CD14-positive monocyte (primary cell): ENCODE measurements around the gene CRACDL. TPM values are rescaled to one million over a fixed set of nuclear protein-coding genes. Genes with fewer than 3 reads are reported as not detected.

ENCODE experiments used
- DNase-seq, 3 donors: peaks; one replicate each; pipeline ENCODE4 v3.0.0-alpha.2; 2011 to 2022
- H2AFZ ChIP-seq: 2 replicates; pipeline ENCODE4 v1.6.0; 2012; ENCODE audit warnings: mild to moderate bottlenecking, low read depth, low read length, inconsistent platforms; ENCODE audit not compliant: insufficient read depth, poor library complexity, severe bottlenecking
- H3K27ac ChIP-seq, 2 donors: 1 replicate in 1 of 2; 2 replicates in 1 of 2; pipeline ENCODE4 v1.5.1; 2012 to 2013; ENCODE audit warnings: low read length in 2 of 2, control low read depth in 1 of 2, inconsistent platforms in 1 of 2, low read depth in 1 of 2, mild to moderate bottlenecking in 1 of 2
- H3K27me3 ChIP-seq, 2 donors: one replicate each; pipeline versions ENCODE4 v1.6.0 to v1.6.1; 2011 to 2013; ENCODE audit warnings: low read length in 2 of 2; ENCODE audit not compliant: control insufficient read depth in 2 of 2, insufficient read depth in 2 of 2
- H3K36me3 ChIP-seq, 2 donors: replicated peaks in 1 of 2; 1 replicate in 1 of 2; 2 replicates in 1 of 2; pipeline versions ENCODE4 v1.5.1 to v1.6.1; 2012 to 2013; ENCODE audit warnings: low read length in 2 of 2, control low read depth in 1 of 2, inconsistent platforms in 1 of 2, mild to moderate bottlenecking in 1 of 2; ENCODE audit not compliant: insufficient read depth in 2 of 2, control insufficient read depth in 1 of 2
- H3K4me1 ChIP-seq, 2 donors: 1 replicate in 1 of 2; 2 replicates in 1 of 2; pipeline versions ENCODE4 v1.5.1 to v1.6.1; 2012 to 2013; ENCODE audit warnings: low read length in 2 of 2, control low read depth in 1 of 2, inconsistent platforms in 1 of 2, mild to moderate bottlenecking in 1 of 2, moderate library complexity in 1 of 2; ENCODE audit not compliant: insufficient read depth in 2 of 2, control insufficient read depth in 1 of 2
- H3K4me2 ChIP-seq: replicated peaks from 2 replicates; pipeline ENCODE3; 2012; ENCODE audit warnings: low read length, moderate library complexity, mild to moderate bottlenecking; ENCODE audit not compliant: poor library complexity, severe bottlenecking; ENCODE audit errors: extremely low read depth
- H3K4me3 ChIP-seq, 3 experiments: fragments of 200-600 bp in 1 of 3; sonication (generic) in 1 of 3; replicated peaks in 1 of 3; 1 replicate in 2 of 3; 2 replicates in 1 of 3; pipeline ENCODE4 v1.5.1; 2011 to 2013; ENCODE audit warnings: low read length in 3 of 3, mild to moderate bottlenecking in 3 of 3, control low read depth in 2 of 3, low read depth in 2 of 3, inconsistent platforms in 1 of 3, moderate library complexity in 1 of 3
- H3K79me2 ChIP-seq: 2 replicates; pipeline ENCODE4 v1.6.0; 2012; ENCODE audit warnings: mild to moderate bottlenecking, control low read depth, inconsistent platforms, low read length, moderate library complexity; ENCODE audit not compliant: insufficient read depth
- H3K9ac ChIP-seq: 2 replicates; pipeline ENCODE4 v1.6.0; 2017; ENCODE audit warnings: low read length, mild to moderate bottlenecking; ENCODE audit not compliant: insufficient read depth, poor library complexity, severe bottlenecking
- H3K9me3 ChIP-seq, 2 donors: replicated peaks in 1 of 2; 1 replicate in 1 of 2; 2 replicates in 1 of 2; pipeline versions ENCODE4 v1.5.1 to v1.6.1; 2012 to 2013; ENCODE audit warnings: low read length in 2 of 2, control low read depth in 1 of 2; ENCODE audit not compliant: control insufficient read depth in 1 of 2, insufficient read depth in 1 of 2
- H4K20me1 ChIP-seq: 2 replicates; pipeline ENCODE4 v1.6.0; 2012; ENCODE audit warnings: mild to moderate bottlenecking, low read length, control low read depth, moderate library complexity; ENCODE audit not compliant: insufficient read depth
- H3K27ac Mint-ChIP-seq, 7 donors: one replicate each; pipeline ENCODE4 v1.8.0; 2020; ENCODE audit warnings: mild to moderate bottlenecking in 7 of 7, mixed read lengths in 7 of 7, moderate library complexity in 6 of 7, inconsistent platforms in 2 of 7
- H3K27me3 Mint-ChIP-seq, 3 donors: one replicate each; pipeline ENCODE4 v1.8.0; 2021 to 2022; ENCODE audit warnings: low read depth in 3 of 3, mild to moderate bottlenecking in 3 of 3, mixed read lengths in 3 of 3, moderate library complexity in 3 of 3, inconsistent platforms in 1 of 3
- H3K36me3 Mint-ChIP-seq, 2 donors: one replicate each; pipeline ENCODE4 v1.8.0; 2020; ENCODE audit warnings: mixed read lengths in 2 of 2, inconsistent platforms in 1 of 2, mild to moderate bottlenecking in 1 of 2
- H3K4me1 Mint-ChIP-seq: one replicate; pipeline ENCODE4 v1.8.0; 2020; ENCODE audit warnings: mild to moderate bottlenecking, mixed read lengths
- H3K4me3 Mint-ChIP-seq, 2 donors: one replicate each; pipeline ENCODE4 v1.8.0; 2020; ENCODE audit warnings: mild to moderate bottlenecking in 2 of 2, mixed read lengths in 2 of 2, moderate library complexity in 1 of 2
- H3K9me3 Mint-ChIP-seq, 7 donors: one replicate each; pipeline ENCODE4 v1.8.0; 2020 to 2022; ENCODE audit warnings: mixed read lengths in 7 of 7, mild to moderate bottlenecking in 6 of 7, moderate library complexity in 6 of 7, inconsistent platforms in 2 of 7
- CTCF ChIP-seq: fragments of 200-600 bp; IDR thresholded peaks from one replicate; pipeline ENCODE4 v1.8.0; 2022; ENCODE audit warnings: antibody characterized with exemption, mild to moderate bottlenecking
- WGBS: methylation state at CpG from one replicate; pipeline ENCODE4 v1.1.5; 2013; ENCODE audit warnings: missing lambda C conversion rate; ENCODE audit not compliant: insufficient coverage; 5-methylcytosine and 5-hydroxymethylcytosine counted together
- intact Hi-C, 2 donors: fragments of 100-400 bp; cut with micrococcal nuclease; formaldehyde crosslinking; loops; one replicate each; pipeline versions ENCODE4 v1.15.0 to v1.15.1; 2023
- polyA plus RNA-seq, 3 donors: library from polyadenylated mRNA; depleted of rRNA in 1 of 3; unstranded in 2 of 3; stranded (reverse) in 1 of 3; fragments of 300-500 nt in 2 of 3; fragments of >200 nt in 1 of 3; fragmentation: Illumina TruSeq in 2 of 3; gene quantifications; 1 replicate in 2 of 3; 2 replicates in 1 of 3; pipeline ENCODE4 v1.2.3, GENCODE V29; 2012 to 2021

CRACDL gene
- polyA plus RNA-seq, 3 donors = 0.12 to 0.35 (median 0.28) TPM

GRCh38 chr2:98769114-98769476, 166.9 kb downstream of the CRACDL start:
- no peak overlapping the region for H3K27ac Mint-ChIP-seq
- H3K27ac ChIP-seq = no peak overlapping the region
- H3K9me3 ChIP-seq = no peaks in the 10 kb centered on the region

GRCh38 chr2:98768384-98769113, 167.5 kb downstream of the CRACDL start:
- Histone ChIP-seq H2AFZ (peak overlapping the region; percentile 41), H3K79me2 (no peaks in the 10 kb centered on the region), H3K36me3 (no peaks in the 10 kb centered on the region), H3K27ac (no peak overlapping the region), H4K20me1 (no peaks in the 10 kb centered on the region), H3K27me3 (no peaks in the 10 kb centered on the region), H3K4me2 (no peak overlapping the region), H3K4me1 (peaks cover 74 to 85% of the 10 kb centered on the region in 2 donors), H3K9ac (no peak overlapping the region), H3K4me3 (no peak overlapping the region), H3K9me3 (no peaks in the 10 kb centered on the region)
- Mint-ChIP-seq H3K27me3 (peaks cover 1 to 9% (median 4%) of the 10 kb centered on the region in 3 donors), H3K4me1 (peaks cover 83% of the 10 kb centered on the region), H3K4me3 (no peak overlapping the region), H3K27ac (peak overlapping the region in 4 of 7 donors; percentile 25 to 74 (median 50)), H3K36me3 (peaks cover 0 to 3% of the 10 kb centered on the region in 2 donors), H3K9me3 (no peaks in the 10 kb centered on the region)
- WGBS = 38% methylated on average over 2 of the region's 7 CpGs
- no peak for DNase-seq
- no peak for TF ChIP-seq CTCF
- intact Hi-C loops = no loop called here

More at GRCh38 chr2:98769114-98769476, 166.9 kb downstream of the CRACDL start:
- Histone ChIP-seq H2AFZ (no peak overlapping the region), H3K79me2 (no peaks in the 10 kb centered on the region), H3K9ac (no peak overlapping the region), H4K20me1 (no peaks in the 10 kb centered on the region), H3K4me3 (no peak overlapping the region), H3K27me3 (no peaks in the 10 kb centered on the region), H3K36me3 (no peaks in the 10 kb centered on the region), H3K4me2 (no peak overlapping the region), H3K4me1 (peaks cover 69 to 79% of the 10 kb centered on the region in 2 donors)
- H3K4me1 Mint-ChIP-seq = peaks cover 78% of the 10 kb centered on the region
- DNase-seq = no peak
- no peak overlapping the region for H3K4me3 Mint-ChIP-seq
- 97% methylated on average over 4 of the region's 6 CpGs for WGBS
- no peaks in the 10 kb centered on the region for H3K9me3 Mint-ChIP-seq
- H3K27me3 Mint-ChIP-seq = peaks cover 1 to 9% (median 4%) of the 10 kb centered on the region in 3 donors
- TF ChIP-seq CTCF = no peak
- intact Hi-C loops = no loop called here
- H3K36me3 Mint-ChIP-seq = peaks cover 0 to 3% of the 10 kb centered on the region in 2 donors
